Heart left ventricle (tissue), 13 donors: Measurements from ENCODE around the gene IQCH.

Experiments
- POLR2A ChIP-seq, 2 donors: fragments of 450-650 bp; IDR thresholded peaks; one replicate each; pipeline ENCODE4 v1.6.1; 2017; ENCODE audit warnings: antibody characterized with exemption in 2 of 2, mild to moderate bottlenecking in 2 of 2, moderate library complexity in 2 of 2
- TF ChIP-seq, protein P1 (sequence below), 12 donors: fragments of 200-600 bp; sonication (generic) in 4 of 12; IDR thresholded peaks; one replicate each; pipeline versions ENCODE4 v1.5.0 to v1.8.0; 2018 to 2022; ENCODE audit warnings: antibody characterized with exemption in 12 of 12, mild to moderate bottlenecking in 5 of 12
- donor health status: ischemic (EF 13 %, LVEDD 7.1; RV severe dilation, severe dysfunction).
- donor health status: DM: no; HTN: yes; CAD: no.
- donor health status: DM: no; HTN: no; CAD: no.
- donor health status: ischemic (EF 25% LVEDD 6.9; RV normal size, moderate dysfunction).
- donor health status: ischemic (EF 25% LVEDD 5.7; RV mildly dilated, moderate dysfunction).
- donor health status: ischemic (EF 35%, LVEDD 5.7; RV mildly dilated, moderate dysfunction).
- donor health status: nonischemic (EF 11% LVEDD 7.7; RV severe dilation, severe dysfunction).
- donor health status: DM: yes; HTN: yes; CAD: no.
- donor health status: PGD.
- donor health status: ischemic (EF 29% LVEDD 5.4; RV normal size, mild dysfunction).
- donor health status: nonischemic (EF 23%, LVEDD 6.1; RV moderate dilation, normal function).

- TF ChIP-seq POLR2A (IDR thresholded peaks at IDR 0.05): no peak
- TF ChIP-seq, protein P1, sequence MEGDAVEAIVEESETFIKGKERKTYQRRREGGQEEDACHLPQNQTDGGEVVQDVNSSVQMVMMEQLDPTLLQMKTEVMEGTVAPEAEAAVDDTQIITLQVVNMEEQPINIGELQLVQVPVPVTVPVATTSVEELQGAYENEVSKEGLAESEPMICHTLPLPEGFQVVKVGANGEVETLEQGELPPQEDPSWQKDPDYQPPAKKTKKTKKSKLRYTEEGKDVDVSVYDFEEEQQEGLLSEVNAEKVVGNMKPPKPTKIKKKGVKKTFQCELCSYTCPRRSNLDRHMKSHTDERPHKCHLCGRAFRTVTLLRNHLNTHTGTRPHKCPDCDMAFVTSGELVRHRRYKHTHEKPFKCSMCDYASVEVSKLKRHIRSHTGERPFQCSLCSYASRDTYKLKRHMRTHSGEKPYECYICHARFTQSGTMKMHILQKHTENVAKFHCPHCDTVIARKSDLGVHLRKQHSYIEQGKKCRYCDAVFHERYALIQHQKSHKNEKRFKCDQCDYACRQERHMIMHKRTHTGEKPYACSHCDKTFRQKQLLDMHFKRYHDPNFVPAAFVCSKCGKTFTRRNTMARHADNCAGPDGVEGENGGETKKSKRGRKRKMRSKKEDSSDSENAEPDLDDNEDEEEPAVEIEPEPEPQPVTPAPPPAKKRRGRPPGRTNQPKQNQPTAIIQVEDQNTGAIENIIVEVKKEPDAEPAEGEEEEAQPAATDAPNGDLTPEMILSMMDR (IDR thresholded peaks at IDR 0.05): no peak
These were observed 293.8 kb downstream of the IQCH start for GRCh38 chr15:67548236-67548852.
